ENCODE data around the gene EPS8.

EPS8 gene

DNA sequence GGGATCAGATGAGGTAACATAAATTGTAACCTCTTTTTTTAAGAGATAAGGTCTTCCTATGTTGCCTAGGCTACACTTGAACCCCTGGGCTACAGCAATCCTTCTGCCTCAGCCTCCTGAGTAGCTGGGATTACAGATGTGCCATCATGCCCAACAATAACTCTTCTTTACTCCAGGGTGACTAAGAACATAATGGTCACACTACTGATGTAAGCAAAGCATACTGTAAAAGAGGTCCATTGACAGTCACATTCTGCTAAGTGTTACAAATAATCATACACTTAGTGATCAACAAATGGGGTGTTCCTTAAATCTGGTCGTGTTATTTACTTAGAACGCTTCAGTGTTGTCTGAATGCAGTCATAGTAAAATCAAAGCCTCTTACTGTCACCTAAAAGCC, 68.9 kb downstream of the EPS8 start:
- Mint-ChIP-seq H3K4me3 (no peak overlapping the region), H3K9me3 (no peaks in the 10 kb centered on the region), H3K27ac (ENCODE audit: low read depth) (no peak overlapping the region), H3K27me3 (peaks cover 21% of the 10 kb centered on the region), H3K4me1 (no peaks in the 10 kb centered on the region), H3K36me3 (ENCODE audit: insufficient read depth) (no peaks in the 10 kb centered on the region)
- no peak for ATAC-seq (replicated peaks; ENCODE audit: extremely low read depth, poor library complexity, severe bottlenecking)
- no peak for DNase-seq (ENCODE audit: low spot score in 2 of 2)

DNA sequence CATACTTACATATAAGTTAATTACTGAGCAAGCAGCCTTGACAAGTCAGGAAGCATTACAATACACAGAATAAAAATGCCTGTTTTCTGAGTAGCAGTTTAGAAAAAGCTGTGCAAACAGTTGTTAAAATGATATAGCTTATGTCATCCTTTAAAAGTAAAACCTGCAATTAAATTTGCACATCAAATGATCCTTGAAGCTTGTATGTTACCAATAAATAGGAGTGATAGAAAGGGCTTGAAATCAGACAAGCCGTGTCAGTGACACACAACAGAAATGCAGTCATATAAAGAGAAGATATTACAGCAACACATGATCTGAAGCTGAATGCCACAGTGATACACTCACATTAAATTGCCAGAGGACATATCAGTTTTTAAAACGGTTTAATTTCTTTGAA, 70.0 kb downstream of the EPS8 start:
- no peaks in the 10 kb centered on the region for H3K9me3 Mint-ChIP-seq
- H3K27ac Mint-ChIP-seq (ENCODE audit: low read depth), result no peak overlapping the region
- H3K4me3 Mint-ChIP-seq, result no peak overlapping the region
- H3K36me3 Mint-ChIP-seq (ENCODE audit: insufficient read depth), result no peaks in the 10 kb centered on the region
- ATAC-seq (replicated peaks; ENCODE audit: extremely low read depth, poor library complexity, severe bottlenecking) (no peak), DNase-seq (ENCODE audit: low spot score in 2 of 2) (no peak)
- peaks cover 21% of the 10 kb centered on the region for H3K27me3 Mint-ChIP-seq
- H3K4me1 Mint-ChIP-seq, result no peaks in the 10 kb centered on the region

DNA sequence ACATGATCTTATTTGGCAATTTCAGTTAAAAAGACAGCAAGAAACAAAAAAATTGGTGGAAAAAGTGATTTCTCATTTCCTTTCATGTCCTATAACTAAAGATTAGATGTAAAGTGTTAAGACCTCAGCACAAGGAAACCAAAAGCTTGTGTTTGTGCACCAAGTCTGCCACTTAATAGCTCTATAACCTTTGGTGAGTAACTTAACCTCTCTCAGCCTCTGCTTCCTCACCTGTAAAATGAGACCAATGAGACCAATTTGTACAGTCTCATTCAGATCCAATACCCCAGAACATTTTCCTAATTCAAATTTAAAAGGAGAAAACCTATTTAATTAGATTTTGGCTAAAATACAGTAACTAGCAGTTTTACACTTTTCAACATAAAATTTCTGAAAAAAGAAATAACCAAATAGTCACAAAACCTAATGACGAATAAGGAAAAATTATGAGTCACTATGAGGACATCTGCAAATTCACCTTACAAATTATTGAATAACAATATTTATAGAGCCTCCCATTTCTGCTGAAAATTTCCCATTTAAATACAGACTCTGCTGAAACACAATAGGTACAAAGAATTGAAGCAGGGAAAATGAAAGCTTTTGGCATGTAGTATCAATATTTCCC, 71.1 kb downstream of the EPS8 start:
- no peaks in the 10 kb centered on the region for H3K4me1 Mint-ChIP-seq
- H3K27me3 Mint-ChIP-seq, result peaks cover 21% of the 10 kb centered on the region
- H3K4me3 Mint-ChIP-seq, result no peak overlapping the region
- no peaks in the 10 kb centered on the region for H3K36me3 Mint-ChIP-seq (ENCODE audit: insufficient read depth)
- DNase-seq (ENCODE audit: low spot score in 2 of 2) (no peak), ATAC-seq (replicated peaks; ENCODE audit: extremely low read depth, poor library complexity, severe bottlenecking) (no peak)
- H3K9me3 Mint-ChIP-seq, result no peaks in the 10 kb centered on the region
- H3K27ac Mint-ChIP-seq (ENCODE audit: low read depth), result no peak overlapping the region

DNA sequence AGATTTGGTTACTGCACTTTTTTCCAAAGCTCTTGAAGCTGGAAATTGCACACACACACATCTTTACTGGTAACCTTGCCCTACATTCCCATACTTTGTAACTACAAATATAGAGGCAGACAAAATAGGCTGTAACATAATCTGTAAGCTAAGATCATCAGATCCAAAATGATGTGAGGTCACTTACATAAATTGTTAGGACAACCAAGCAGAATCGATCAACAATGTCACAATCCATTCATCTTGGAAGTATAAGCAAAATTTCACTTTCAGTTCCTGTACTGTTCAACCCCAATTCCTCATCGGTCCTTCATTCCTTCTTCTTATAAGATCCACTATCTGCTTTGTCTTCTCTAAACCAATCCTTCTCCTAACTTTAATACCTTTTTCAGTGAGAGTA, 72.6 kb downstream of the EPS8 start:
- Mint-ChIP-seq H3K27ac (ENCODE audit: low read depth) (no peak overlapping the region), H3K27me3 (peaks cover 14% of the 10 kb centered on the region), H3K4me3 (no peak overlapping the region), H3K4me1 (no peaks in the 10 kb centered on the region), H3K9me3 (no peaks in the 10 kb centered on the region), H3K36me3 (ENCODE audit: insufficient read depth) (no peaks in the 10 kb centered on the region)
- DNase-seq (ENCODE audit: low spot score in 2 of 2), result no peak
- ATAC-seq (replicated peaks; ENCODE audit: extremely low read depth, poor library complexity, severe bottlenecking), result no peak

DNA sequence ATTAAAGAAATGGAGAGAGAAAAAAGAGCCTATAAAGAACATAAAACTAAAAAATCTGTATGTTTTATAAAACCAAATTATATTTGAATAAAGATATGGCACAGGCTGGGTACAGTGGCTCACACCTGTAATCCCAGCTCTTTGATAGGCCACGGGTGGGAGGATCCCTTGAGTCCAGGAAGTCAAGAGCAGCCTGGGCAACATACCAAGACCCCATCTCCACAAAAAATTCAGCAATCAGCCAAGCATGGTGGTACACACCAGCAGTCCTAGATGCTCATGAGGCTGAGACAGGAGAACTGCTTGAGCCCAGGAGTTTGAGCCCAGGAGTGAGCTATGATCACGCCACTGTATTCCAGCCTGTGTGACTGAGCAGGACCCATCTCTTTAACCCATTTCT, 74.9 kb downstream of the EPS8 start:
- H3K4me3 Mint-ChIP-seq, result no peak overlapping the region
- peaks cover 22% of the 10 kb centered on the region for H3K27me3 Mint-ChIP-seq
- ATAC-seq (replicated peaks; ENCODE audit: extremely low read depth, poor library complexity, severe bottlenecking) (no peak), DNase-seq (ENCODE audit: low spot score in 2 of 2) (no peak)
- H3K9me3 Mint-ChIP-seq, result no peaks in the 10 kb centered on the region
- no peak overlapping the region for H3K27ac Mint-ChIP-seq (ENCODE audit: low read depth)
- no peaks in the 10 kb centered on the region for H3K36me3 Mint-ChIP-seq (ENCODE audit: insufficient read depth)
- H3K4me1 Mint-ChIP-seq, result no peaks in the 10 kb centered on the region

DNA sequence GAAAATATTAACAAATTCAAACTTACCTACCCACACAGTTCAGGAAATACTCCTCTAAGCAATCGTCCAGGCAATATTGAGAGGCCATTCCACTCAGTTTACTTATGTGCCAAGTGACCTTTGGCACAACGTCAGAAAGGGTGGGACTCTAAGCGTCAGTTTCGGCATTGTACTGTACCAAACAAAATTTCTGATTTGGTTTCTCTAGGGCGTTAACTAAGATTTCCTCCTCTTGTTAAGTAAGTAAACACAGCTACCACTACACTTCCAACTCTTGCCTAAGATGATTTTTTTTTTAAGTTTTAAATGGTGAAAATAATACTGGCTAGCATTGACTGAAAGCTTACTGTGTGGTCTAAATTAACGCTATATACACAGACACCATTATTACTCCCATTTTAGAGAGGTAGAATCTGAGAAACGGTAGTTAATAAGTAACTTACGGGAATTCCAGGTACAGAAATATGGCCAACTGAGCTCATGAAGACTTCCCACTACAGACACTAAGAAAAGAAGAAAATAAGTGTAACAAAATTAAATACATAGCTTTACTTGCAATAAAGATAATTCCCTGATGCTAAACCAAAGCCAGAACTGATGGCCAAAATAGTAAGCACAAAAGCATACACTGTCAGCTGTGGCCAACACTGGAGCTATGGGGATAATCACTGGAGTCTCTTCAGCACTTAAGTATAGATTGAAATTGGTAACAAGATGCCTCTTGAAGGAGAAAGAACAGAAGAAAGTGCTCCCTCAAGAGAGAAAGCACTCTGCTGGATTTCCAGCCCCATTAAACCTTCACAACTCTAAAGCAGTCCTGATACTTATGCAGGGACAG, 76.1 kb downstream of the EPS8 start:
- H3K4me3 Mint-ChIP-seq, result no peak overlapping the region
- H3K36me3 Mint-ChIP-seq (ENCODE audit: insufficient read depth), result no peaks in the 10 kb centered on the region
- H3K27me3 Mint-ChIP-seq, result peaks cover 31% of the 10 kb centered on the region

DNA sequence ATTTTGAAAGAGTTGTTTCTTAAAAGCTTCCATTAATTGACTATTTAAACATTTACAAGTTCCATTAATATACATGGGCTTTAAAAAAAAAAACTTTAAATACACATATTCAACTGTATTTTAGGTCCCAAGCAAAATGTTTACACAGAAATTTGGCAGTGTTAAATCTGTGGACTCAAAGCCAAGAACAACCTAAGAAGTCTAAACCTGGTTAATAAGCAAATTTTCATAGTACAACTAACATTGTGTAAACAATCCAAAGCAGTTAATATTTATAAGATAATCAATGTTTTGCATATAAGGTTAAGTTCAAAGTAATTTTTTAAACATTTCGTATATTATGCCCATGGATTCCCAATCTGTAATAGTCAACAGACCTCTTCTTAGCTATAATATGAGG, 77.0 kb downstream of the EPS8 start:
- H3K27ac Mint-ChIP-seq (ENCODE audit: low read depth), result no peak overlapping the region
- no peaks in the 10 kb centered on the region for H3K36me3 Mint-ChIP-seq (ENCODE audit: insufficient read depth)

More for the DNA sequence above, 76.1 kb downstream of the EPS8 start:
- no peaks in the 10 kb centered on the region for H3K4me1 Mint-ChIP-seq
- no peaks in the 10 kb centered on the region for H3K9me3 Mint-ChIP-seq
- ATAC-seq (replicated peaks; ENCODE audit: extremely low read depth, poor library complexity, severe bottlenecking) (no peak), DNase-seq (ENCODE audit: low spot score in 2 of 2) (no peak)
- H3K27ac Mint-ChIP-seq (ENCODE audit: low read depth), result no peak overlapping the region

DNA sequence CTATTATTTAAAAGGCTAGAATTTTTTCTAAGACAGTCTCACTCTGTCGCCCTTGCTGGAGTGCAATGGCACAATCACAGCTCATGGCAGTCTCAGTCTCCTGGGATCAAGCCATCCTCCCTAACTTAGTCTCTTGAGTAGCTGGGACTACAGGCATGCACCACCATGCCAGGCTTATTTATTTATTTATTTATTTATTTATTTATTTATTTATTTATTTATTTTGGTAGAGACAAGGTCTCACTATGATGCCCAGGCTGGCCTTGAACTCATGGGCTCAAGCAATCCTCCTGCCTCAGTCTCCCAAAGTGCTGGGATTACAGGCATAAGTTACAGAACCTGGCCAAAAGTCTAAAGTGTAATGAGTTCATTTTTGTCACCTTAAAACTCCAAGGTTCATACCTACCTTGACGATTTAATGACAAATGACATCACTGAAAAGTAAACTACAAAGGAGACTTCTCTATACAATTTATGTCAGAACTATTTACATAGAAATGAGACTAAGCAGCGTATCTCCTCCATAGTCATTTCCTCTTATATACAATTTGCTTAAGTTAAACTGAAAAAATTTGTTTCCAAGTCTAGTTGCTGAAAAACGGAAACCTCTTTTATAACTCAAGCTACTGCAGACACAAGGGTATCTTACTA, 78.2 kb downstream of the EPS8 start:
- no peak overlapping the region for H3K4me3 Mint-ChIP-seq
- H3K27ac Mint-ChIP-seq (ENCODE audit: low read depth), result no peak overlapping the region
- ATAC-seq (replicated peaks; ENCODE audit: extremely low read depth, poor library complexity, severe bottlenecking) (no peak), DNase-seq (ENCODE audit: low spot score in 2 of 2) (no peak)
- no peaks in the 10 kb centered on the region for H3K4me1 Mint-ChIP-seq
- no peaks in the 10 kb centered on the region for H3K9me3 Mint-ChIP-seq
- H3K27me3 Mint-ChIP-seq, result peaks cover 17% of the 10 kb centered on the region
- H3K36me3 Mint-ChIP-seq (ENCODE audit: insufficient read depth), result no peaks in the 10 kb centered on the region

More for the DNA sequence above, 77.0 kb downstream of the EPS8 start:
- no peak for ATAC-seq (replicated peaks; ENCODE audit: extremely low read depth, poor library complexity, severe bottlenecking)
- no peak for DNase-seq (ENCODE audit: low spot score in 2 of 2)
- peaks cover 25% of the 10 kb centered on the region for H3K27me3 Mint-ChIP-seq
- no peaks in the 10 kb centered on the region for H3K4me1 Mint-ChIP-seq
- H3K4me3 Mint-ChIP-seq, result no peak overlapping the region
- H3K9me3 Mint-ChIP-seq, result no peaks in the 10 kb centered on the region

DNA sequence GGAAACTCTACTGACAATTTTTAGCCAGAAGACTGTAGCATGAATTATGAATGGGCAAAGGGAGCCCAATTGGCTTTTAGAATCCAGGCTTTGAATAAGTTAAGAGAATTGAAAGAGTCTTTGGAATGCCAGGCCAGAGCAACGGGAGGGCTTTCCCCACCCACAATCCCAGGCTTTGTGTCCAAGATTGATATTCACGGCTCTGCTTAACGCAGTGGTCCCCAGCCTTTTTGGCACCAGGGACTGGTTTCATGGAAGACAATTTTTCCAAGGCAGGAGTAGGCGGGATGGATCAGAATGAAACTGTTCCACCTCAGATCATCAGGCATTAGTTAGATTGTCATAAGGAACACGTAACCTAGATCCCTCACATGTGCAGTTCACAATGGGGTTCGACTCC, 79.6 kb downstream of the EPS8 start:
- Mint-ChIP-seq H3K4me3 (no peak overlapping the region), H3K4me1 (no peaks in the 10 kb centered on the region), H3K9me3 (no peaks in the 10 kb centered on the region), H3K36me3 (ENCODE audit: insufficient read depth) (no peaks in the 10 kb centered on the region), H3K27ac (ENCODE audit: low read depth) (no peak overlapping the region), H3K27me3 (peaks cover 17% of the 10 kb centered on the region)
- ATAC-seq (replicated peaks; ENCODE audit: extremely low read depth, poor library complexity, severe bottlenecking) (no peak), DNase-seq (ENCODE audit: low spot score in 2 of 2) (no peak)

DNA sequence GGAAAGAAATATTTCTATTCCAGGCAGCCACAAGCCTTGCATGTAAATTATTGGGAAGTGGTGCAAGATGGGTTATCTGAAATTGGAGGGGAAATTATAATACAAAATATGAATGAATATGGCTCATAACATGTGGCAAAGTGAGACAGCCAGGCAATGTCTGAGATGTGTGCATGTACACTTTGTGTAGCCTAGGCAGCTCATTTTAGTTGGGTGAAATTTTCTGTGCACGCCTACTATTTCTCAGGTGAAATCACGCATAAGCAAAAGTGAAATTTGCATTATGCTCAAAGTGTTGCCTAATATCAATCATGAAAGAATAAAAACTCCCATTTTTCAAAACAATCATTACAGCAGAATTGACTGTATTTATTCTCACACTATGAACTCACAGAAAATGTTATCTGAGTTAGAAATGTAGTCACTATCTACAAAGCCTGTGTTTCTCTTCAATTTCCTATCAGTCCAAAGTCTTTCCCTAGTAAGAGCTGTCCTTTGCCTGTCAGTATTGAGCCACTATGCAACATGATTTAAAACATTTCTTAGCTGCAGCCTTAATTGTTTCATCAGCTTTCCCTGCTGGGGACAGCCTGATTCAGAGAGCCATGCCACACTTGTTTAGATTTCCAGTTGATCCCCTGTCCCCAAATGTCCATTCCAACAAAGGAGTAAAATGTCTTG, 80.7 kb downstream of the EPS8 start:
- DNase-seq (ENCODE audit: low spot score in 2 of 2), result no peak
- Mint-ChIP-seq H3K4me3 (no peak overlapping the region), H3K4me1 (no peaks in the 10 kb centered on the region), H3K9me3 (no peaks in the 10 kb centered on the region), H3K27me3 (peaks cover 17% of the 10 kb centered on the region), H3K36me3 (ENCODE audit: insufficient read depth) (no peaks in the 10 kb centered on the region), H3K27ac (ENCODE audit: low read depth) (no peak overlapping the region)
- ATAC-seq (replicated peaks; ENCODE audit: extremely low read depth, poor library complexity, severe bottlenecking), result no peak

DNA sequence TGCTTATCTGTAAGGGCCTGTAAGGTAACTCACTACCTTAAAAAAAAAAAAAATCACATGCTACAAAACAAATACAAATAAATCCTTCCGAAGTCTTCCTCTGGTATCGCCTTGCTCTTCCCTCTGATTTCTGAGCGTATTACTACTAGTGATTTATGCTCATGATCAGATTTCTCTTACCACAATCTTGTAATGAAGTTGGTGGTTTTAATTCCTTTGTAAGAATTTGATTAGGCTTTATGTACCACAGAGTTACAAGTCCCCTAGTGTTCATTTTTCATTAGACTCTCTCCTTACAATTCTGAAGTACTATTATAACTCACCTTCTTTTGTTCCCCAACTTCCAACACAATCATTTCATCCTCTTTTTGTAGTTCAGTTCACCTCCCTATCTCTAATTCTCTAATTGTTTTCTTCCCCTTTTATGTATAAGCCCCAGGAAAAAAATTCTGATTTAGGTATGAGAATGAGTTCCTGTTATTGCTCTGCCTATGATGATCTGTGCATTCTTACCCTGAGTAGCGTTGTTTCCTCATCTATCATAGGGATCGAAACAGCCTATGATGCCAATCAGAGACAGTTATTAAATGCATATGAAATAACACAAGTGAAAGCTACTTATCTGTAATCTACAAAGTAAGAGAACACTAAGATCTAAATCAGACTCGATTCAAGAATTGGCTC, 81.5 kb downstream of the EPS8 start:
- Mint-ChIP-seq H3K9me3 (no peaks in the 10 kb centered on the region), H3K4me1 (no peaks in the 10 kb centered on the region), H3K27ac (ENCODE audit: low read depth) (no peak overlapping the region), H3K36me3 (ENCODE audit: insufficient read depth) (no peaks in the 10 kb centered on the region), H3K27me3 (peaks cover 17% of the 10 kb centered on the region), H3K4me3 (no peak overlapping the region)
- DNase-seq (ENCODE audit: low spot score in 2 of 2), result no peak
- ATAC-seq (replicated peaks; ENCODE audit: extremely low read depth, poor library complexity, severe bottlenecking), result no peak

DNA sequence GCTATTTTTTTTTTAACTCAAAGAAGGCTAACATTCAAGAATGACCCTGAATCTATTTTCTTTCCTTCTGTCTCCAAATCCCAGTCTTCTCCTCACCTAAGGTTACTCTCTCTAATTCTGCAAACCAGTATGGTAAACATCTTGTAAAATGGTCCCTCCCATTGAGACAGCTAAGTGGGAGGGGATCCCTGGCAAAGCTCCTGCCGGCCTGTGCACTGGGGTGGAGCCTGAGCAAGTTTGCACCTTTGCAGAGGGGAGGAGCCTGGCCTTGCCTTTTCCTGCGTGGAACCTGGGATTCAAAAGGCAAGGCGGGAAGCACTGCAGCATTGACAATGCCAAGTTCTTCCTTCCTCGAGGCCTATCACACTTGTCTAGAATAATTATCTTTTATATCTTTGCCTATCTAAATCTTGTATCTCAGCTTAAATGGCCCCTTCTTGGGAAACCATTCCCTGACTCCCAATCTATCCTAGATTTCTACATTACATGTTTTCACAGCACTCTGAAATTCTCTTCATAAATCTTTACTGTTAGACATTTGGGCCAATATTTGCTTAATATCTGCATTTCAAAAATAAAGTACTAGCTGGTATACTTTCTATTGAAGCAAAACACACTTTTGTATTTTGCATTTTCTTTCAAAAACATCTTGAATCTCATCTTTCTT, 83.0 kb downstream of the EPS8 start:
- no peaks in the 10 kb centered on the region for H3K36me3 Mint-ChIP-seq (ENCODE audit: insufficient read depth)
- DNase-seq (ENCODE audit: low spot score in 2 of 2) (no peak), ATAC-seq (replicated peaks; ENCODE audit: extremely low read depth, poor library complexity, severe bottlenecking) (no peak)
- no peak overlapping the region for H3K27ac Mint-ChIP-seq (ENCODE audit: low read depth)
- peaks cover 17% of the 10 kb centered on the region for H3K27me3 Mint-ChIP-seq
- H3K4me3 Mint-ChIP-seq, result no peak overlapping the region
- no peaks in the 10 kb centered on the region for H3K9me3 Mint-ChIP-seq
- H3K4me1 Mint-ChIP-seq, result no peaks in the 10 kb centered on the region

All from central memory CD8-positive, alpha-beta T cell (primary cell).